ENCODE results near the gene PTBP1. TPM values are rescaled to one million over a fixed set of nuclear protein-coding genes. Genes with fewer than 3 reads are reported as not detected.

Gene PTBP1
- total and polyA plus RNA-seq, 2 of the 13 experiments (the other 11 are each of a cell fraction or from before 2014, with no cell fraction given): 195 to 288 TPM

GRCh38 chr19:845707-846521 lies 48.7 kb downstream of the PTBP1 start (continued):
- TF ChIP-seq SETDB1 (CRISPR knock-in tag; IDR thresholded peaks at IDR 0.05; ENCODE audit: borderline replicate concordance): no peak
- no peak for TF ChIP-seq ZBED4 (CRISPR knock-in tag; IDR thresholded peaks at IDR 0.05; ENCODE audit: borderline replicate concordance)
- TF ChIP-seq ZIK1 (CRISPR knock-in tag; IDR thresholded peaks at IDR 0.05; ENCODE audit: borderline replicate concordance, low read depth): no peak
- no peak for TF ChIP-seq KMT2B (CRISPR knock-in tag; IDR thresholded peaks at IDR 0.05)
- TF ChIP-seq ZSCAN25 (CRISPR knock-in tag; IDR thresholded peaks at IDR 0.05): no peak
- no peak for TF ChIP-seq IKZF4 (CRISPR knock-in tag; IDR thresholded peaks at IDR 0.05; ENCODE audit: borderline replicate concordance, low read depth, not compliant biosample characterization)
- TF ChIP-seq NR3C1 (CRISPR knock-in tag; IDR thresholded peaks at IDR 0.05): no peak
- no peak for TF ChIP-seq EZH2 (conservative IDR thresholded peaks at IDR 0.05; ENCODE audit: low read depth, low read length)
- no peak for TF ChIP-seq SYNCRIP (IDR thresholded peaks at IDR 0.05; ENCODE audit: insufficient read depth, low read depth, low read length)
- no peak for TF ChIP-seq AHR (CRISPR knock-in tag; IDR thresholded peaks at IDR 0.05)
- TF ChIP-seq REXO4 (CRISPR knock-in tag; IDR thresholded peaks at IDR 0.05; ENCODE audit: borderline replicate concordance): no peak
- no peak for TF ChIP-seq U2AF2 (IDR thresholded peaks at IDR 0.05; ENCODE audit: low read depth, low read length)
- TF ChIP-seq ZNF773 (CRISPR knock-in tag; IDR thresholded peaks at IDR 0.05; ENCODE audit: borderline replicate concordance): 0 out of 2 replicates have a peak, but pooled peaks have one; percentile 48
- TF ChIP-seq GABPB1 (CRISPR knock-in tag; IDR thresholded peaks at IDR 0.05): no peak
- peak; percentile 81; the same call in 1 of the 2 replicates for TF ChIP-seq HNRNPL (IDR thresholded peaks at IDR 0.05; ENCODE audit: low read depth, low read length)
- TF ChIP-seq HNRNPLL (IDR thresholded peaks at IDR 0.05; ENCODE audit: low read depth, low read length, poor library complexity, severe bottlenecking): peak; percentile 16
- no peak for TF ChIP-seq MAFG (CRISPR knock-in tag; IDR thresholded peaks at IDR 0.05)
- no peak for TF ChIP-seq HOMEZ (CRISPR knock-in tag; IDR thresholded peaks at IDR 0.05; ENCODE audit: low read depth)
- no peak for TF ChIP-seq ZNF292 (CRISPR knock-in tag; IDR thresholded peaks at IDR 0.05; ENCODE audit: borderline replicate concordance, low read depth)
- TF ChIP-seq ZNF878 (CRISPR knock-in tag; IDR thresholded peaks at IDR 0.05): no peak
- TF ChIP-seq CBX2 (IDR thresholded peaks at IDR 0.05; ENCODE audit: low read depth, low read length): no peak
- no peak for TF ChIP-seq CBX2 (CRISPR knock-in tag; IDR thresholded peaks at IDR 0.05; ENCODE audit: low read depth)
- TF ChIP-seq ZNF891 (CRISPR knock-in tag; IDR thresholded peaks at IDR 0.05): no peak
- no peak for TF ChIP-seq ZNF768 (CRISPR knock-in tag; IDR thresholded peaks at IDR 0.05)
- TF ChIP-seq KDM1A (CRISPR knock-in tag; IDR thresholded peaks at IDR 0.05): no peak
